ENCODE measurements around the gene CDC42EP3.

GRCh38 chr2:37711831-37712230 lies 40.4 kb upstream of the CDC42EP3 start:
- TF ChIP-seq CTCF (IDR thresholded peaks at IDR 0.05; ENCODE audit: poor library complexity, severe bottlenecking): no peak
- TF ChIP-seq EP300 (conservative IDR thresholded peaks at IDR 0.05; ENCODE audit: poor library complexity, severe bottlenecking): no peak
- no peak for TF ChIP-seq POLR2AphosphoS5 (IDR thresholded peaks at IDR 0.05)
- no peak for TF ChIP-seq REST (IDR thresholded peaks at IDR 0.05; ENCODE audit: borderline replicate concordance)
- TF ChIP-seq EZH2 (IDR thresholded peaks at IDR 0.05; ENCODE audit: borderline replicate concordance, insufficient read depth, low read length, poor library complexity, severe bottlenecking): no peak
- no peak for TF ChIP-seq TAF1 (IDR thresholded peaks at IDR 0.05; ENCODE audit: low read depth)
- TF ChIP-seq RAD21 (conservative IDR thresholded peaks at IDR 0.05): no peak

Data from neural cell (in vitro differentiated cells).